Epidermal melanocyte (primary cell): ENCODE measurements around the gene TBC1D10B.

ENCODE experiments used
- DNase-seq: peaks from one replicate; pipeline ENCODE4 v3.0.0; 2011; ENCODE audit warnings: low spot score; ENCODE audit not compliant: insufficient read length

The TBC1D10B gene

GRCh38 chr16:30376461-30376902, 6.2 kb upstream of the TBC1D10B start:
- DNase-seq = no peak

- no peak for DNase-seq
These were observed 5.6 kb upstream of the TBC1D10B start for GRCh38 chr16:30375864-30376263.

GRCh38 chr16:30374538-30374937, 4.2 kb upstream of the TBC1D10B start, which contains the start of gene MYL11:
TSS of gene MYL11 (plus strand) at chr16:30374802. CDS start at chr16:30374858, 56 bp downstream.
- no peak for DNase-seq

GRCh38 chr16:30372725-30373124, 2.4 kb upstream of the TBC1D10B start:
- no peak for DNase-seq

GRCh38 chr16:30372038-30372712, 1.9 kb upstream of the TBC1D10B start:
- DNase-seq = no peak

- no peak for DNase-seq
These were observed 1.0 kb upstream of the TBC1D10B start for GRCh38 chr16:30371248-30371816.

- no peak for DNase-seq
These were observed 297 bp downstream of the TBC1D10B start for GRCh38 chr16:30369938-30370455.

GRCh38 chr16:30369091-30369937, 980 bp downstream of the TBC1D10B start:
- no peak for DNase-seq

- DNase-seq = no peak
These were observed 1.6 kb downstream of the TBC1D10B start for GRCh38 chr16:30368792-30369090.

- DNase-seq = no peak
These were observed 2.0 kb downstream of the TBC1D10B start for GRCh38 chr16:30368122-30368791.

- no peak for DNase-seq
These were observed 2.8 kb downstream of the TBC1D10B start for GRCh38 chr16:30367349-30368009.

- no peak for DNase-seq
These were observed 3.8 kb downstream of the TBC1D10B start for GRCh38 chr16:30366511-30366910.

- no peak for DNase-seq
These were observed 5.1 kb downstream of the TBC1D10B start for GRCh38 chr16:30365200-30365599.

- DNase-seq = no peak
These were observed 9.1 kb downstream of the TBC1D10B start for GRCh38 chr16:30361180-30361579.

- DNase-seq = no peak
These were observed 10.5 kb downstream of the TBC1D10B start for GRCh38 chr16:30359871-30360170.

- DNase-seq = no peak
These were observed 11.1 kb downstream of the TBC1D10B start for GRCh38 chr16:30358990-30359870.

GRCh38 chr16:30358577-30358936, 11.7 kb downstream of the TBC1D10B start:
- no peak for DNase-seq

GRCh38 chr16:30357715-30358576, 12.3 kb downstream of the TBC1D10B start:
- DNase-seq = no peak

GRCh38 chr16:30357085-30357714, 13.1 kb downstream of the TBC1D10B start:
- no peak for DNase-seq
